ENCODE results near the gene ATP1A1.

- TF ChIP-seq CHD4 (IDR thresholded peaks at IDR 0.05; ENCODE audit: borderline replicate concordance) = no peak
- TF ChIP-seq NR3C1 (IDR thresholded peaks at IDR 0.05) = no peak
Observed at GRCh38 chr1:116334015-116334547, 39.0 kb upstream of the ATP1A1 start.

Data from A549 (cell line).